HepG2 (cell line): ENCODE data around the gene VSIR. TPM values are rescaled to one million over a fixed set of nuclear protein-coding genes. Genes with fewer than 3 reads are reported as not detected.
A peak's percentile ranks its signal among the peaks of the same experiment; 100 is the strongest.

Experiments used
- GATAD2A ChIP-seq: IDR thresholded peaks from 2 replicates; pipeline ENCODE4 v1.6.1; 2016
- HCFC1 ChIP-seq: fragments of 150-350 bp; IDR thresholded peaks from 2 replicates; pipeline ENCODE4 v1.6.1; 2014; ENCODE audit warnings: low read depth, low read length
- MED8 ChIP-seq: sonication (generic); formaldehyde crosslinking; IDR thresholded peaks from 2 replicates; pipeline ENCODE4 v1.8.1; 2023; ENCODE audit warnings: mild to moderate bottlenecking, missing genetic modification reagents; ENCODE audit not compliant: insufficient replicate concordance
- NKX3-1 ChIP-seq: sonication (generic); formaldehyde crosslinking; IDR thresholded peaks from 2 replicates; pipeline ENCODE4 v1.5.0; 2020; ENCODE audit warnings: missing genetic modification reagents
- ZBTB1 ChIP-seq: sonication (generic); formaldehyde crosslinking; IDR thresholded peaks from 2 replicates; pipeline ENCODE4 v1.4.0; 2020; ENCODE audit warnings: missing genetic modification reagents, borderline replicate concordance
- ZNF496 ChIP-seq: sonication (generic); formaldehyde crosslinking; IDR thresholded peaks from 2 replicates; pipeline ENCODE4 v1.8.1; 2023; ENCODE audit warnings: mild to moderate bottlenecking, moderate library complexity, missing genetic modification reagents; ENCODE audit not compliant: insufficient replicate concordance
- ZNF607 ChIP-seq: sonication (generic); formaldehyde crosslinking; IDR thresholded peaks from 2 replicates; pipeline ENCODE4 v1.5.1; 2020; ENCODE audit warnings: missing genetic modification reagents, mild to moderate bottlenecking, borderline replicate concordance
- ZSCAN31 ChIP-seq: sonication (generic); formaldehyde crosslinking; IDR thresholded peaks from 2 replicates; pipeline ENCODE4 v1.5.0; 2020; ENCODE audit warnings: low read depth, mild to moderate bottlenecking, missing genetic modification reagents
- polyA plus RNA-seq, 8 experiments: library from polyadenylated mRNA; depleted of rRNA in 3 of 8; stranded (reverse) in 7 of 8; unstranded in 1 of 8; fragments of >200 nt; fragmentation: Illumina TruSeq in 4 of 8; extraction: Trizol in 4 of 8; gene quantifications; 2 replicates each; pipeline versions ENCODE4 v1.2.1 to v1.2.3, GENCODE V29; 2011 to 2016; ENCODE audit warnings: low read depth in 4 of 8, missing spikeins in 1 of 8, mixed read lengths in 1 of 8; ENCODE audit not compliant: insufficient read depth in 1 of 8
- total RNA-seq, 5 experiments: library from RNA; depleted of rRNA; stranded (reverse); fragments of >200 nt; fragmentation: Illumina TruSeq; extraction: Trizol; gene quantifications; 2 replicates each; pipeline ENCODE4 v1.2.3, GENCODE V29; 2016; ENCODE audit warnings: low read depth in 1 of 5
- TF ChIP-seq, protein P1 (sequence below): sonication (generic); formaldehyde crosslinking; IDR thresholded peaks from 2 replicates; pipeline ENCODE4 v1.4.0; 2020; ENCODE audit warnings: missing genetic modification reagents, borderline replicate concordance
- TF ChIP-seq, protein P2 (sequence below): IDR thresholded peaks from 2 replicates; pipeline ENCODE4 v1.4.0; 2020; ENCODE audit warnings: mild to moderate bottlenecking, missing genetic modification reagents
- TF ChIP-seq, protein P3 (sequence below): sonication (generic); formaldehyde crosslinking; IDR thresholded peaks from 2 replicates; pipeline ENCODE4 v1.5.0; 2020; ENCODE audit warnings: mild to moderate bottlenecking, missing genetic modification reagents, moderate library complexity
- TF ChIP-seq, protein P4 (sequence below): fragments of 450-650 bp; IDR thresholded peaks from 2 replicates; pipeline ENCODE4 v1.6.1; 2016
- TF ChIP-seq, protein P5 (sequence below): sonication (generic); formaldehyde crosslinking; IDR thresholded peaks from 2 replicates; pipeline ENCODE4 v1.5.0; 2020; ENCODE audit warnings: missing genetic modification reagents, mild to moderate bottlenecking, borderline replicate concordance

The VSIR gene
- total and polyA plus RNA-seq, 2 of the 13 experiments (the other 11 are each of a cell fraction or from before 2014, with no cell fraction given): 0.44 to 3.2 TPM

DNA sequence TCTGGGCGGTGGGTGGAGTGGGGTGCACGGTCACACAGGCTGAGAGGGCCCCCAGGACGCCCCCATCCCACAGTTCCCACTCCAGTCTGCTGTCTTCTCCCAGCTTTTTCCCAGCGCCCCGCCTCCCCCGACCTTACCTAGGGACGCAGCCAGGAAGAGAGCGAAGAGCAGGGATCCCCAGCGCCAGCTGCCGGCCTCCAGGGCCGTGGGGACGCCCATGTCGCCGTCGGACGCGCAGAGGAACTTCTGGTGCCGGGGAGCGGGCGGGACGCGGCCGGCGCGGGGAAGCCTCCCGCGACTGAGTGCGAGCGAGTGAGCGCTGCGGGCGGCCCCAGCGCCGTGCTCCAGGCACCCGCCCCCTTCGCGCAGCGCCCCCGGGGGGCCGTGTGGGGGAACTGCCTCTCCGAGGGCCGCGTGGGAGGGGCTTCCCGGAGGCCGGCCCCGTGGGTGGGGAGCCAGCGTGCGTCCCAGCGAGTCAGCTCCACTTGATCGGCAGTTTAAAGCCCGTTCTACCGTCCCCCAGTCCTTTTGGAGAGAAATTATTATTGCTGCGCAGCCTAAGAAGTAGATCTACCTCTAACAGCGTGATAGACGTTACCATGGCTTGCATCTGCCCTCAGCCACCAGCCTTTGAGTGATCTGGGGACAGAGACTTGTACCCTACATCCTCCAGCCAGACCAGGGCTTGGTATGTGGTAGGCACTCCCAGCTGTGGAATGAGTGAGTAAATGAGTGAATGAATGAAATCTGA, at the start of gene VSIR (continued):
- TF ChIP-seq, protein P1, sequence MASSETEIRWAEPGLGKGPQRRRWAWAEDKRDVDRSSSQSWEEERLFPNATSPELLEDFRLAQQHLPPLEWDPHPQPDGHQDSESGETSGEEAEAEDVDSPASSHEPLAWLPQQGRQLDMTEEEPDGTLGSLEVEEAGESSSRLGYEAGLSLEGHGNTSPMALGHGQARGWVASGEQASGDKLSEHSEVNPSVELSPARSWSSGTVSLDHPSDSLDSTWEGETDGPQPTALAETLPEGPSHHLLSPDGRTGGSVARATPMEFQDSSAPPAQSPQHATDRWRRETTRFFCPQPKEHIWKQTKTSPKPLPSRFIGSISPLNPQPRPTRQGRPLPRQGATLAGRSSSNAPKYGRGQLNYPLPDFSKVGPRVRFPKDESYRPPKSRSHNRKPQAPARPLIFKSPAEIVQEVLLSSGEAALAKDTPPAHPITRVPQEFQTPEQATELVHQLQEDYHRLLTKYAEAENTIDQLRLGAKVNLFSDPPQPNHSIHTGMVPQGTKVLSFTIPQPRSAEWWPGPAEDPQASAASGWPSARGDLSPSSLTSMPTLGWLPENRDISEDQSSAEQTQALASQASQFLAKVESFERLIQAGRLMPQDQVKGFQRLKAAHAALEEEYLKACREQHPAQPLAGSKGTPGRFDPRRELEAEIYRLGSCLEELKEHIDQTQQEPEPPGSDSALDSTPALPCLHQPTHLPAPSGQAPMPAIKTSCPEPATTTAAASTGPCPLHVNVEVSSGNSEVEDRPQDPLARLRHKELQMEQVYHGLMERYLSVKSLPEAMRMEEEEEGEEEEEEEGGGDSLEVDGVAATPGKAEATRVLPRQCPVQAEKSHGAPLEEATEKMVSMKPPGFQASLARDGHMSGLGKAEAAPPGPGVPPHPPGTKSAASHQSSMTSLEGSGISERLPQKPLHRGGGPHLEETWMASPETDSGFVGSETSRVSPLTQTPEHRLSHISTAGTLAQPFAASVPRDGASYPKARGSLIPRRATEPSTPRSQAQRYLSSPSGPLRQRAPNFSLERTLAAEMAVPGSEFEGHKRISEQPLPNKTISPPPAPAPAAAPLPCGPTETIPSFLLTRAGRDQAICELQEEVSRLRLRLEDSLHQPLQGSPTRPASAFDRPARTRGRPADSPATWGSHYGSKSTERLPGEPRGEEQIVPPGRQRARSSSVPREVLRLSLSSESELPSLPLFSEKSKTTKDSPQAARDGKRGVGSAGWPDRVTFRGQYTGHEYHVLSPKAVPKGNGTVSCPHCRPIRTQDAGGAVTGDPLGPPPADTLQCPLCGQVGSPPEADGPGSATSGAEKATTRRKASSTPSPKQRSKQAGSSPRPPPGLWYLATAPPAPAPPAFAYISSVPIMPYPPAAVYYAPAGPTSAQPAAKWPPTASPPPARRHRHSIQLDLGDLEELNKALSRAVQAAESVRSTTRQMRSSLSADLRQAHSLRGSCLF: no peak
- no peak for TF ChIP-seq ZNF607 (CRISPR knock-in tag)
- TF ChIP-seq ZSCAN31 (CRISPR knock-in tag): peak; percentile 38; the same call in 1 of the 2 replicates
- no peak for TF ChIP-seq GATAD2A (CRISPR knock-in tag)
- TF ChIP-seq MED8 (CRISPR knock-in tag): no peak
- TF ChIP-seq, protein P2, sequence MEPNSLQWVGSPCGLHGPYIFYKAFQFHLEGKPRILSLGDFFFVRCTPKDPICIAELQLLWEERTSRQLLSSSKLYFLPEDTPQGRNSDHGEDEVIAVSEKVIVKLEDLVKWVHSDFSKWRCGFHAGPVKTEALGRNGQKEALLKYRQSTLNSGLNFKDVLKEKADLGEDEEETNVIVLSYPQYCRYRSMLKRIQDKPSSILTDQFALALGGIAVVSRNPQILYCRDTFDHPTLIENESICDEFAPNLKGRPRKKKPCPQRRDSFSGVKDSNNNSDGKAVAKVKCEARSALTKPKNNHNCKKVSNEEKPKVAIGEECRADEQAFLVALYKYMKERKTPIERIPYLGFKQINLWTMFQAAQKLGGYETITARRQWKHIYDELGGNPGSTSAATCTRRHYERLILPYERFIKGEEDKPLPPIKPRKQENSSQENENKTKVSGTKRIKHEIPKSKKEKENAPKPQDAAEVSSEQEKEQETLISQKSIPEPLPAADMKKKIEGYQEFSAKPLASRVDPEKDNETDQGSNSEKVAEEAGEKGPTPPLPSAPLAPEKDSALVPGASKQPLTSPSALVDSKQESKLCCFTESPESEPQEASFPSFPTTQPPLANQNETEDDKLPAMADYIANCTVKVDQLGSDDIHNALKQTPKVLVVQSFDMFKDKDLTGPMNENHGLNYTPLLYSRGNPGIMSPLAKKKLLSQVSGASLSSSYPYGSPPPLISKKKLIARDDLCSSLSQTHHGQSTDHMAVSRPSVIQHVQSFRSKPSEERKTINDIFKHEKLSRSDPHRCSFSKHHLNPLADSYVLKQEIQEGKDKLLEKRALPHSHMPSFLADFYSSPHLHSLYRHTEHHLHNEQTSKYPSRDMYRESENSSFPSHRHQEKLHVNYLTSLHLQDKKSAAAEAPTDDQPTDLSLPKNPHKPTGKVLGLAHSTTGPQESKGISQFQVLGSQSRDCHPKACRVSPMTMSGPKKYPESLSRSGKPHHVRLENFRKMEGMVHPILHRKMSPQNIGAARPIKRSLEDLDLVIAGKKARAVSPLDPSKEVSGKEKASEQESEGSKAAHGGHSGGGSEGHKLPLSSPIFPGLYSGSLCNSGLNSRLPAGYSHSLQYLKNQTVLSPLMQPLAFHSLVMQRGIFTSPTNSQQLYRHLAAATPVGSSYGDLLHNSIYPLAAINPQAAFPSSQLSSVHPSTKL: no peak
- TF ChIP-seq ZNF496 (CRISPR knock-in tag): no peak
- TF ChIP-seq, protein P3, sequence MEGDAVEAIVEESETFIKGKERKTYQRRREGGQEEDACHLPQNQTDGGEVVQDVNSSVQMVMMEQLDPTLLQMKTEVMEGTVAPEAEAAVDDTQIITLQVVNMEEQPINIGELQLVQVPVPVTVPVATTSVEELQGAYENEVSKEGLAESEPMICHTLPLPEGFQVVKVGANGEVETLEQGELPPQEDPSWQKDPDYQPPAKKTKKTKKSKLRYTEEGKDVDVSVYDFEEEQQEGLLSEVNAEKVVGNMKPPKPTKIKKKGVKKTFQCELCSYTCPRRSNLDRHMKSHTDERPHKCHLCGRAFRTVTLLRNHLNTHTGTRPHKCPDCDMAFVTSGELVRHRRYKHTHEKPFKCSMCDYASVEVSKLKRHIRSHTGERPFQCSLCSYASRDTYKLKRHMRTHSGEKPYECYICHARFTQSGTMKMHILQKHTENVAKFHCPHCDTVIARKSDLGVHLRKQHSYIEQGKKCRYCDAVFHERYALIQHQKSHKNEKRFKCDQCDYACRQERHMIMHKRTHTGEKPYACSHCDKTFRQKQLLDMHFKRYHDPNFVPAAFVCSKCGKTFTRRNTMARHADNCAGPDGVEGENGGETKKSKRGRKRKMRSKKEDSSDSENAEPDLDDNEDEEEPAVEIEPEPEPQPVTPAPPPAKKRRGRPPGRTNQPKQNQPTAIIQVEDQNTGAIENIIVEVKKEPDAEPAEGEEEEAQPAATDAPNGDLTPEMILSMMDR (CRISPR knock-in tag): peak; percentile 75
- no peak for TF ChIP-seq NKX3-1 (CRISPR knock-in tag)
- TF ChIP-seq, protein P4, sequence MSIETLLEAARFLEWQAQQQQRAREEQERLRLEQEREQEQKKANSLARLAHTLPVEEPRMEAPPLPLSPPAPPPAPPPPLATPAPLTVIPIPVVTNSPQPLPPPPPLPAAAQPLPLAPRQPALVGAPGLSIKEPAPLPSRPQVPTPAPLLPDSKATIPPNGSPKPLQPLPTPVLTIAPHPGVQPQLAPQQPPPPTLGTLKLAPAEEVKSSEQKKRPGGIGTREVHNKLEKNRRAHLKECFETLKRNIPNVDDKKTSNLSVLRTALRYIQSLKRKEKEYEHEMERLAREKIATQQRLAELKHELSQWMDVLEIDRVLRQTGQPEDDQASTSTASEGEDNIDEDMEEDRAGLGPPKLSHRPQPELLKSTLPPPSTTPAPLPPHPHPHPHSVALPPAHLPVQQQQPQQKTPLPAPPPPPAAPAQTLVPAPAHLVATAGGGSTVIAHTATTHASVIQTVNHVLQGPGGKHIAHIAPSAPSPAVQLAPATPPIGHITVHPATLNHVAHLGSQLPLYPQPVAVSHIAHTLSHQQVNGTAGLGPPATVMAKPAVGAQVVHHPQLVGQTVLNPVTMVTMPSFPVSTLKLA: no peak
- no peak for TF ChIP-seq ZBTB1 (CRISPR knock-in tag)
- TF ChIP-seq HCFC1: no peak
- TF ChIP-seq, protein P5, sequence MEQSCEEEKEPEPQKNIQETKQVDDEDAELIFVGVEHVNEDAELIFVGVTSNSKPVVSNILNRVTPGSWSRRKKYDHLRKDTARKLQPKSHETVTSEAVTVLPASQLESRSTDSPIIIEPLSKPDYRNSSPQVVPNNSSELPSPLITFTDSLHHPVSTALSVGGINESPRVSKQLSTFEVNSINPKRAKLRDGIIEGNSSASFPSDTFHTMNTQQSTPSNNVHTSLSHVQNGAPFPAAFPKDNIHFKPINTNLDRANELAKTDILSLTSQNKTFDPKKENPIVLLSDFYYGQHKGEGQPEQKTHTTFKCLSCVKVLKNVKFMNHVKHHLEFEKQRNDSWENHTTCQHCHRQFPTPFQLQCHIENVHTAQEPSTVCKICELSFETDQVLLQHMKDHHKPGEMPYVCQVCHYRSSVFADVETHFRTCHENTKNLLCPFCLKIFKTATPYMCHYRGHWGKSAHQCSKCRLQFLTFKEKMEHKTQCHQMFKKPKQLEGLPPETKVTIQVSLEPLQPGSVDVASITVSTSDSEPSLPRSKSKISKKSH (CRISPR knock-in tag): no peak
